Uterus (tissue), 4 donors: ENCODE results near the gene PTPRD. TPM values are rescaled to one million over a fixed set of nuclear protein-coding genes. Genes with fewer than 3 reads are reported as not detected.

Experiments
- DNase-seq, 2 donors: peaks; one replicate each; pipeline ENCODE4 v3.0.0-alpha.2; 2019 to 2020
- H3K27ac ChIP-seq, 2 donors: fragments of 200-600 bp; sonication (generic); 1 replicate in 1 of 2; 2 replicates in 1 of 2; pipeline ENCODE4 v1.5.1; 2016 to 2018
- H3K27me3 ChIP-seq, 2 donors: fragments of 200-600 bp; sonication (generic); one replicate each; pipeline ENCODE4 v1.5.1; 2018 to 2019; ENCODE audit warnings: control low read depth in 1 of 2
- H3K36me3 ChIP-seq, 2 donors: fragments of 200-600 bp; sonication (generic); one replicate each; pipeline ENCODE4 v1.5.1; 2019; ENCODE audit warnings: control low read depth in 1 of 2
- H3K4me1 ChIP-seq, 2 donors: fragments of 200-600 bp; sonication (generic); one replicate each; pipeline ENCODE4 v1.5.1; 2018 to 2019; ENCODE audit warnings: control low read depth in 1 of 2
- H3K4me3 ChIP-seq, 2 donors: fragments of 200-600 bp; sonication (generic); 1 replicate in 1 of 2; 2 replicates in 1 of 2; pipeline ENCODE4 v1.5.1; 2018 to 2019; ENCODE audit warnings: mild to moderate bottlenecking in 1 of 2
- H3K9me3 ChIP-seq, 2 donors: fragments of 200-600 bp; sonication (generic); one replicate each; pipeline ENCODE4 v1.5.1; 2019; ENCODE audit warnings: control low read depth in 1 of 2
- CTCF ChIP-seq, 4 experiments: fragments of 200-600 bp in 2 of 4; fragments of 450-650 bp in 2 of 4; sonication (generic) in 2 of 4; IDR thresholded peaks; one replicate each; pipeline ENCODE4 v1.5.1; 2016 to 2019; ENCODE audit warnings: antibody characterized with exemption in 4 of 4, mild to moderate bottlenecking in 2 of 4, moderate library complexity in 1 of 4
- POLR2A ChIP-seq, 2 donors: fragments of 450-650 bp; IDR thresholded peaks; one replicate each; pipeline ENCODE4 v1.6.1; 2016; ENCODE audit warnings: antibody characterized with exemption in 2 of 2, mild to moderate bottlenecking in 1 of 2, moderate library complexity in 1 of 2
- intact Hi-C: fragments of 100-400 bp; cut with DNase I; formaldehyde crosslinking; loops from one replicate; pipeline ENCODE4 v1.15.1; 2023; ENCODE audit warnings: low total_unique reads
- total RNA-seq, 4 donors: library from RNA; depleted of rRNA in 3 of 4; stranded (reverse); fragments of >200 nt in 3 of 4; gene quantifications; one replicate each; pipeline versions ENCODE4 v1.1.0 to v1.2.4, GENCODE V29; 2014 to 2023
- donor health status: DM: yes; HTN: yes; CAD: no.

The PTPRD gene
- total RNA-seq, 4 donors from 2014 or later, result 1.2 to 136 (median 26.4) TPM

- no peak for DNase-seq
- H3K27me3 ChIP-seq, result no peaks in the 10 kb centered on the region
- H3K4me1 ChIP-seq, result no peaks in the 10 kb centered on the region
- H3K27ac ChIP-seq, result no peak overlapping the region
- H3K36me3 ChIP-seq, result no peaks in the 10 kb centered on the region
- intact Hi-C loops, result no loop called here
- H3K9me3 ChIP-seq, result no peaks in the 10 kb centered on the region
- H3K4me3 ChIP-seq, result no peak overlapping the region
- TF ChIP-seq CTCF (IDR thresholded peaks at IDR 0.05), result no peak
- no peak for TF ChIP-seq POLR2A (IDR thresholded peaks at IDR 0.05)
Measured at GRCh38 chr9:9299134-9299533, 1313.7 kb downstream of the PTPRD start.

- Histone ChIP-seq H3K9me3 (no peaks in the 10 kb centered on the region), H3K4me1 (no peaks in the 10 kb centered on the region), H3K27ac (no peak overlapping the region), H3K4me3 (no peak overlapping the region), H3K36me3 (no peaks in the 10 kb centered on the region), H3K27me3 (no peaks in the 10 kb centered on the region)
- no peak for DNase-seq
- intact Hi-C loops, result no loop called here
- TF ChIP-seq CTCF (IDR thresholded peaks at IDR 0.05), result no peak
- no peak for TF ChIP-seq POLR2A (IDR thresholded peaks at IDR 0.05)
Measured at GRCh38 chr9:9286001-9286400, 1326.8 kb downstream of the PTPRD start.

GRCh38 chr9:9284201-9284600, 1328.6 kb downstream of the PTPRD start:
- intact Hi-C loops, result no loop called here
- DNase-seq, result no peak
- Histone ChIP-seq H3K4me1 (no peaks in the 10 kb centered on the region), H3K27ac (no peak overlapping the region), H3K4me3 (no peak overlapping the region), H3K9me3 (no peaks in the 10 kb centered on the region), H3K36me3 (no peaks in the 10 kb centered on the region), H3K27me3 (no peaks in the 10 kb centered on the region)
- TF ChIP-seq POLR2A (IDR thresholded peaks at IDR 0.05) (no peak), CTCF (IDR thresholded peaks at IDR 0.05) (no peak)

- intact Hi-C loops, result no loop called here
- no peak for DNase-seq
Measured at GRCh38 chr9:9283159-9283986, 1329.4 kb downstream of the PTPRD start.

More at GRCh38 chr9:9283159-9283986, 1329.4 kb downstream of the PTPRD start:
- TF ChIP-seq CTCF (IDR thresholded peaks at IDR 0.05), result no peak
- TF ChIP-seq POLR2A (IDR thresholded peaks at IDR 0.05), result no peak
- Histone ChIP-seq H3K4me1 (no peaks in the 10 kb centered on the region), H3K36me3 (no peaks in the 10 kb centered on the region), H3K27ac (no peak overlapping the region), H3K9me3 (no peaks in the 10 kb centered on the region), H3K4me3 (no peak overlapping the region), H3K27me3 (no peaks in the 10 kb centered on the region)
